Measurements from ENCODE around the gene TIMM29.

- TF ChIP-seq HMGXB4 (CRISPR knock-in tag; IDR thresholded peaks at IDR 0.05) (no peak), MXI1 (IDR thresholded peaks at IDR 0.05; ENCODE audit: low read depth, low read length) (no peak), NRF1 (conservative IDR thresholded peaks at IDR 0.05 in 1 of 2, IDR thresholded peaks at IDR 0.05 in 1 of 2) (no peak), ZBTB49 (CRISPR knock-in tag; IDR thresholded peaks at IDR 0.05; ENCODE audit: borderline replicate concordance) (no peak), CHD4 (IDR thresholded peaks at IDR 0.05; ENCODE audit: insufficient read depth, insufficient replicate concordance, low read depth, low read length, poor library complexity, severe bottlenecking) (no peak)
Observed at GRCh38 chr19:10882108-10882457, 46.5 kb upstream of the TIMM29 start.

Data from K562 (cell line).